Prostate gland (tissue), 2 donors: ENCODE data around the gene LRFN4.

Experiments used
- POLR2A ChIP-seq: fragments of 450-650 bp; IDR thresholded peaks from one replicate; pipeline ENCODE4 v1.6.1; 2016; ENCODE audit warnings: antibody characterized with exemption, mild to moderate bottlenecking
- POLR2AphosphoS5 ChIP-seq: sonication (generic); formaldehyde crosslinking; IDR thresholded peaks from one replicate; pipeline ENCODE4 v1.6.1; 2017; ENCODE audit warnings: antibody characterized with exemption
- TF ChIP-seq, protein P1 (sequence below), 4 experiments: fragments of 200-600 bp in 2 of 4; fragments of 450-650 bp in 2 of 4; sonication (generic) in 2 of 4; IDR thresholded peaks; 1 replicate in 3 of 4; 2 replicates in 1 of 4; pipeline ENCODE4 v1.5.1; 2016 to 2019; ENCODE audit warnings: antibody characterized with exemption in 4 of 4, mild to moderate bottlenecking in 2 of 4, moderate library complexity in 2 of 4

DNA sequence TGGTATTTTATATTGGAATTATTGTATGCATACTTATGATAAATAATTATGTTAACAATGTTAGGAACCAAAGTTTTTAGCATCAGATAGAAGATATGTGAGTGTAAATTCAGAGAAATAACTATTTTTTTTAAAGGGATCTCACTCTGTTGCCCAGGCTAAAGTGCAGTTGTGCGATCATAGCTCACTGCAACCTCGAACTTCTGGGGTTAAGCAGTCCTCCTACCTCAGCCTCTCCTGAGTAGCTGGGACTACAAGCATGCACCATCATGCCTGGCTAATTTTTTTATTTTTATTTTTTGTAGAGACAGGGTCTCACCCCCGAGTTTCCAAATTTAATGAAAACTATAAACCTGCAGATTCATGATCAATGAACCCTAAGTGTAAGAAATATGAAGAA, 47.3 kb upstream of the LRFN4 start:
- TF ChIP-seq, protein P1, sequence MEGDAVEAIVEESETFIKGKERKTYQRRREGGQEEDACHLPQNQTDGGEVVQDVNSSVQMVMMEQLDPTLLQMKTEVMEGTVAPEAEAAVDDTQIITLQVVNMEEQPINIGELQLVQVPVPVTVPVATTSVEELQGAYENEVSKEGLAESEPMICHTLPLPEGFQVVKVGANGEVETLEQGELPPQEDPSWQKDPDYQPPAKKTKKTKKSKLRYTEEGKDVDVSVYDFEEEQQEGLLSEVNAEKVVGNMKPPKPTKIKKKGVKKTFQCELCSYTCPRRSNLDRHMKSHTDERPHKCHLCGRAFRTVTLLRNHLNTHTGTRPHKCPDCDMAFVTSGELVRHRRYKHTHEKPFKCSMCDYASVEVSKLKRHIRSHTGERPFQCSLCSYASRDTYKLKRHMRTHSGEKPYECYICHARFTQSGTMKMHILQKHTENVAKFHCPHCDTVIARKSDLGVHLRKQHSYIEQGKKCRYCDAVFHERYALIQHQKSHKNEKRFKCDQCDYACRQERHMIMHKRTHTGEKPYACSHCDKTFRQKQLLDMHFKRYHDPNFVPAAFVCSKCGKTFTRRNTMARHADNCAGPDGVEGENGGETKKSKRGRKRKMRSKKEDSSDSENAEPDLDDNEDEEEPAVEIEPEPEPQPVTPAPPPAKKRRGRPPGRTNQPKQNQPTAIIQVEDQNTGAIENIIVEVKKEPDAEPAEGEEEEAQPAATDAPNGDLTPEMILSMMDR (IDR thresholded peaks at IDR 0.05): no peak
- TF ChIP-seq POLR2A (no peak), POLR2AphosphoS5 (no peak)
